HG02970 (cell line): Measurements from ENCODE around the gene NCOA4.
"Not testable (repeated sequence)": the region's sequence is repeated elsewhere in the genome, so short reads cannot be mapped to it uniquely, and the experiment has no call there.

Source experiments
- ATAC-seq: cut with Tn5 transposase; IDR thresholded peaks from one replicate; pipeline ENCODE4 v1.9.1; 2021; ENCODE audit warnings: mild to moderate bottlenecking, moderate library complexity, moderate number of reproducible peaks; ENCODE audit not compliant: unreplicated experiment, low FRiP score

Gene NCOA4

DNA sequence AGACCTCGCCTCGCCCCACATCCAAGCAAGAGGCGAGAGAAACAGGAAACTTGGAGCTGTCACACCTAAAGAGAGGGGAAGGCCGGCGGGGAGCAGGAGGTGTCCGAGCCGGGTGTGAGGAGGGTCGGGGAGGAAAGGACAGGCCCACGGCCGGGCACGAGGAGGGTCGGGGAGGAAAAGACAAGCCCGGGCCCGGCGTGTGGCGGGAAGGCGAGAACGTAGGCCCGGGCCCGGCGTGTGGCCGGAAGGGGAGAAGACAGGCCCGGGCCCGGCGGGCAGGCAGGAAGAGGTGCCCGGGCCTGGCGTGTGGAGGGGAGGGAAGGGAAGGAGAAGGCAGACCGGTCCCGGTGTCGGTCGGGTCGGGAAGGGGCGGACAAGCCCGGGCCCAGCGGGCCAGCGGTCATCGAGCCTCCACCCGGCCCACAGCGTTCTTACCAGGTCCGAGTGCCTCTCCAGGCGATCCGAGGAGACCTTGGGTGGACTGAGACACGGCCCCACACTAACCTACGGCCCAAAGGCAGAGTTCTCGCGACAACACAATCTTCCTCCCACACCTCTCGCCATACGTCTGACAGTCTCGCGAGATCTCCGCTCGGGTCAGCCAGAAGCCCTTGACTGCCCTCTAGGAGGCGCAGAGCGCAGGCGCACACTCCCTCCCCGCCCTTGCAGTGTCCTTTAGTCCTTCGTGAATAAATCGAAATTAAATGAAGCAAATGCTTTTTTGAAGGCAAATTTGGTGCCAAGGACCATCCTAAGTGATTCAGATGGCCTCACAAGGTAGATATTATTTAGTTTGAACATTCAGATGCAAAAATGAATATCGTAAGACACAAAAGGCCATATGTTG lies at the start of gene NCOA4:
Gene NCOA4, minus strand, starts transcription at position 533 of the 847 bp plus-strand sequence. CDS start 13,943 bp downstream, outside the sequence.
- peak; percentile 96 for ATAC-seq

DNA sequence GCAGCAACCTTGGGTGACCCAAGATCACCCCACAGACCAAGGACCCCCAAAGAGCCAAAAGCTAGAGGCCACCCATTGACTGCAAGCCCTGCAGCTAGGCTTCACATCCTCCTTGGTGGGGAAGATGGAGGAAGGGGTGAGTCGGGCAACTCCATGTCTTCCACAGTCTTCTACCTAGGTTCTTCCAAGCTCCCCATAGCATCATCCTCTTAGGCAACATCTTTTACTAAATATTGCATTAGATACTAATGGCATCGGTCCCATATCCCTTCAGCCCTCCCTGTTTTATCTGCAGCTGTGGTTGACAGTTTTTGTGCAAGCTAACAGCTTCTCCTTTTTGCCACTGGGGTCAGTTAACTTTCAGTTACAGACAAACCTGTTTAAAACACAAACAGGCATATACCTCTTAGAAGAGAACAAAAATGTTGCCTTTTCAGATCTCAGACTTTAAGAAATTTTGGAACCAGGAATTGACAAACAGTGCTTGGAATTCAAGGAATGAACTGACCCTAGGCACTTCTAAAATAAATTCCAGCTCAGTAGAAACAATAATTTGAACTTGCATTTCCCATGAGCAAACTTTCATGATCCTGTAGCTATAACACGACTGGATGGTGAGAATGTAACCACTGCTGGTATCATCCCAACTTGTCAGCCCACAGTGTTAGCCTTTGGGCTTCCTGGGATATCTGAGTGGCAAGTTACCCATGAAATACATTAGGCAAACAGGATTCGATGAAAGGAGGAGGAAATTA lies 49.6 kb upstream of the NCOA4 start:
- no peak for ATAC-seq

DNA sequence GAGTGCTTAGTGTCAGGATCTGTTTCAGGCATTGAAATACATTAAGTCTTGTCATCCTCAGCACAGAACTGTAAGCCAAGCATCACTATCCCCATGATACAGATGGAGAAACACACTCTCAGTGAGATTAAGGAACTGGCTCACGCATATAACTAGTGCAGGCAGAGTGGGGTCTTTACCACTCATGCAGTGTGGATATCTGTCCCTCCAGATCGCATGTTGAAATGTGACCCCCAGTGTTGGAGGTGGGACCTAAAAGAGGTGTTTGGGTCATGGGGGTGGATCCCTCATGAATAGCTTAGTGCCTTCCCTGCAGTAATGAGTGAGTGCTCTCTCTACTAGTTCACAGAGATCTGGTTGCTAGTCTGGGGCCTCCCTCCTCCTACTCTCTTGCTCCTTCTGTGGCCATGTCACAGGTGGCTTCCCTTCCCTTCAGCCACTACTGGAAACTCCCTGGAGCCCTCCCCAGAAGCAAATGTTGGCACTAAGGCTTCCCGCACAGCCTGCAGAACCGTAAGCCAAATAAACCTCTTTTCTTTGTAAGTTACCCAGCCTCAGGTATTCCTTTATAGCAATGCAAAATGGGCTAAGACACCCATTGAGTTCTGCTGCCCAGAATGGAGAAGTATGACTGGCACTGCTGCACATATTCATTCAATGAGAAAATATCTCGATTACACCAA lies 47.4 kb upstream of the NCOA4 start:
- no peak for ATAC-seq

DNA sequence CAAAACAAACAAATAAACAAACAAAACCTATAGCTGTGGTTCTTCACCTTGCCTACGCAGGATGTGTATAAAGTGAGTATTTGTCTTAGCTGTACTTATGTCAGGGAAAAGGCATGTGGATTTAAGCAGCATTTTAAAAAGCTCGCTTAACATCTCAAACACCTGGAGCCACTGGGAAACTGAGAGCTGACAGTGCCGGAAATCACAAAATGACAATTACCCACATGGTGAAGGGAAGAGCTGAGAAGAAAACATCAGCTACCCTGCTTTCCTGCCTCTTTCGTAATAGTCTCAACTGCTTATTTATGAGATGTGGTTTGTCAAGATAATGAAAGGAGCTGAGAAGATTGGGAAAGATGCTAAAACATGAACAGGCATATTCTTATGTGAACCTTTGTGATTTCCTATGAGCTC lies 46.7 kb upstream of the NCOA4 start:
- no peak for ATAC-seq

DNA sequence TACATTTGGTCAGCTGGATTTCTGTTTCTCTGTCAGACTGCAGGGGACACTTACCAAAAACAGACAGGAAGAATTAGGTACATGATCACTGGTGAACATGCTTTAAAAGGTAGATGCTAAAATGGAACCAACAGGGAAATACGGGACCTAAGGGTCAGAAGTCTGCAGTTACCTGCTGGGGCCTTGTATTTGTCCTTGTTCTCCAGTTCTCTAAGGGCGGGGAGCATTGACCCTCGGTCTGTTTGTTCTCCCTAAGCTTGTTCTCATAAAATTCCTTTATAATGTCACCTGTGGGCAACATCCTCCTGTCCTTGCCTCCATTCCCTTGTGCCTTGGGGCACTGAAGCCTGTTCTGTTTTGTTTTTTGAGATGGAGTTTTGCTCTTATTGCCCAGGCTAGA lies 45.4 kb upstream of the NCOA4 start:
- no peak for ATAC-seq

DNA sequence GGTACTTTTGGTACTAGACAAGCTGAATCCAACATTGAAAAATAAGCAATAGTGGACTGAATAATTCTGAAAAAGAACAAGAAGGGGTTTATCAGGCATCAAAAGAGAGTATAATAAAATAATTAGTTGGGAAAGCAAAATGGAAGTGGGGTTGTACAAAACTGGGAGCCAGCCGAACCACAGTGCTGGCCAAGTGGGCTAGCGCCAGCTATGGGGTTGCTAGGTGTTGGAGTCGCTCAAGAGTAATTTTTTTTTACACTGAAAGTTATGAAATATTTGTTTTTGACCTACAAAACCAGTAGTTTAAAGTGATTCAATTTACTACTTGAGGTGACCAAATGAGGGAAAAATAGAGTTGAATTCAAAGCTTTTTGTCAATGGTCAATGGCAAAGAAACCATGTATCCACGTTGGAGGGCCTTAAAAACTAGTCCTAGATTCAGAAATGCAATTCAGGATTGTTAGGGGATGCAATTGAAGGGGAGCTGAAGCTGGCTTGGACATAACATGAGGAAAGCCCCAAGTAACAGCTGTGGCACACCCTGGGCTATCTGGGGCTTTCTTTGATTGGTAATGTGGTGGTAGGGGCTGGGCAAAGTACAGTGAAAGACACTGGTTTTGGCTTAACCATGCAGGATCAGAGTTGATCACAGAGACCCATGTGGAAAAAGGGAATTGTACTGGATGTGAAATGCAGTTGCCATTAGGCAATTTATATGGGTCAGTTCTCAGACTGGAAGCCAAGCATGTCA lies 43.9 kb upstream of the NCOA4 start:
- ATAC-seq = no peak

DNA sequence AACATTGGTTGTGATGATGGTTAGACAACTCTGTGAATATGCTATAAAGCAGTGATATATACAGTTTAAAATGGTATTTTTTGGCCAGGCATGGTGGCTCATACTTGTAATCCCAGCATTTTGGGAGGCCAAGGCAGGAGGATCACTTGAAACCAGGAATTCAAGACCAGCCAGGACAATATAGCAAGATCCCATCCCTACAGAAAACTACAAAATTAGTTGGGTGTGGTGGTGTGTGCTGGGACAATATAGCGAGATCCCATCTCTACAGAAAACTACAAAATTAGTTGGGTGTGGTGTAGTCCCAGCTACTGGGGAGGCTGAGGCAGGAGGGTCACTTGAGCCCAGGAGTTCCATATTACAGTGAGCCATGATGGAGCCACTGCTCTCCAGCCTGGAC lies 43.1 kb upstream of the NCOA4 start:
- no peak for ATAC-seq

DNA sequence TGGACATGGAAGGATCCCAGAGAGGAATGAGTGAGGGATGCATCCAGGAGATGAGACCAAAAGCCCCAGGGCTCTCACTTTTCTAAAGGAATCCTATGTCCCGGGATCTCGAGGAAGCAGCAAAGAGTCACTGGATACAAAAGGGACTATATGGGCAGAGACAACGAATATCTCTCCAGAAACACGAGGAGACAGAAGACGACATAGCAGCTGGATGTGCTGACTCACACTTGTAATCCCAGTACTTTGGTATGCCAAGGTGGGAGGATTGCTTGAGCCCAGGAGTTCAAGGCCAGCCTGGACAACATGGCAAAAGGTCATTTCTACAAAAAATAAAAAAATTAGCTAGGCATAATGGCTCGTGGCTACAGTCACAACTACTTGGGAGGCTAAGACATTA lies 40.3 kb upstream of the NCOA4 start:
- ATAC-seq = no peak

DNA sequence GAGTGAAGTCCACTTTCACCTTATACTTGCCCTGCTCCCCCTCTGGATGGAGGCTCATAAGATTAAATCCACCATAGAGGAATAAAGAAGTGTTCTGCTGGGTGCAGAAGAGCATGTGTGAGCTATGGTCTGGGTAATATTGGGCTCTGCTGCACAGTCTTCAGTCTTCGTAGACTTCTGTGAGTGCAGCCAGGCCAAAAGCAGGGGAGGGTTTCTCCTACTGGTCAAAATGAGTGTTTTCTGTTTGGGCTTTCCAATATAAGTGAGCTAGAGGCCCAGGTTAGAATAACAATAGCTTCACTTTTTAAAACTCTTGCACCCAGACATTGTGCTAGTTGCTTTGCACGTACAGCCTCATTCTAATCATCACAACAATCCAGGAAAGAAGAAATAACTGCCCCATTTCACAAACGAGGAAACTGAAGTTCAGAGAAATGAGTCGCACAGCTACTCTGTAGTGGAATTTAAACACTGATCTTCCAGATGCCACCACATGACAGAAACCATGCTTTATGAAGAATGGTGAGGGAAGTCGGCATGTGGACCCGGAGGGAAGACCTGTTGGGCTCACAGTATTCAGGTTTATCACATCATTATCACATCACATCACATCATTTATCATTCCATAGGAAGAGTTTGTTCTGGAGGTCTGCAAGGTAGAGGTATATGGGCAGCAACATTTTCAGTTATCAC lies 39.5 kb upstream of the NCOA4 start:
- no peak for ATAC-seq

DNA sequence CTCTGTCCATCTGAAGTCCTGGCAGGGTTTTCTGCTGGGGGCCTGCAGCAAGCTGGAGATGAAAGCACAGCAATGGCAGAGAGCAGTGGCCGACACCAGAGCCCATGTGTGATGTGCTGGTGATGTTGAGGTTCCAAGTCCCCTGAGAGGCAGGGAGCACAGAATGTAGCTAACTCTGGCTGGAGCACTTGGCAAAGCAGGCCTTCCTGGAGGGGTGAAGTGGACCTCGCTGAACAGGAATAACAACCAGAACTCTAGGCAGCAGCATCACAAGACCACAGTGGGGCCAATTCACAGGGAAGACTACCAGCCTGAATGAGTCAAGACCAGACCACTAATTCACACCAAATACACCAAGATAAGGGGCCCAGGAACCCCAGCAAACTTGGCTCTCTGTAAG lies 38.5 kb upstream of the NCOA4 start:
- no peak for ATAC-seq

DNA sequence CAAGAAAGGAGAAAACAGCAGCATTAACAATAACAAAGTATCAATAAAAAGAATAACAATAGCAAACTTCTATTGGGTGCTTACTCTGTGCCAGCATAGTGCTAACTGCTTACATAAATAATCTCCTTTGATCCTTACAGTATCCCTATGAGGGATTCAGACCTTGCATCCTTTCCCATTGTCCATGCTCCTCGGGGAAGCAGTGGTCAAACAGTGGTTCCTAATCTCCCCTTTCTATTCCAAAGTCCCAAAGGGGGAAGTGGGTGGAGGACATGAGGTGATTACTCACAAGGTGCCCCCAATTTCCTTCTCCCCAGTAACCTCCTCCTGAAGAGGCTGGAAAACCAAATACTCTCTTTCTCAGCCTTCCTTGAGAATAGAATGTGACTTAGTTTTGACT lies 37.7 kb upstream of the NCOA4 start:
- no peak for ATAC-seq

DNA sequence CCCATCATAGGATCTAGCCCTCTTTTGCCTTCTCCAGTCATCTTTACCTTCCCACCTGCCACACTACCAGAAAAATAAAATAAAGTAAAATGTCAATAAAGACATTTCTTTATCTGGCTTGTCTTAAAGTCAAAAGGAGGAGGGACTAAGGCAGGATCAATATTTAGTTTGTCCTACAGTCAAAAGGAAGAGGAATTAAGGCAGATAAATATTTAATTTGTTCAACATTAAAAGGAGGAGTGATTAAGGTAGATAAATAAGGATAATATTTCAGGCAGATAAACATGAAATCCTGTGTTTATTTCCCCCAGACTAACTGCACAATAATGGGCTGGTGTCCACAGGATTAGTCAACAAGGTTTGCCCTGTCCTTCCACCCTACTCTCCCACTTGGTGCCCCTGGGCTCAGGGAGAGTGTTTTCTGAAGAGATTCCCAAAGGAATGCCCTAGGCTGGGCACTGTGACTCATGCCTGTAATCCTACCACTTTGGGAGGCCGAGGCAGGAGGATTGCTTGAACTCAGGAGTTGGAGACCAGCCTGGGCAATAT lies 33.9 kb upstream of the NCOA4 start:
- no peak for ATAC-seq

DNA sequence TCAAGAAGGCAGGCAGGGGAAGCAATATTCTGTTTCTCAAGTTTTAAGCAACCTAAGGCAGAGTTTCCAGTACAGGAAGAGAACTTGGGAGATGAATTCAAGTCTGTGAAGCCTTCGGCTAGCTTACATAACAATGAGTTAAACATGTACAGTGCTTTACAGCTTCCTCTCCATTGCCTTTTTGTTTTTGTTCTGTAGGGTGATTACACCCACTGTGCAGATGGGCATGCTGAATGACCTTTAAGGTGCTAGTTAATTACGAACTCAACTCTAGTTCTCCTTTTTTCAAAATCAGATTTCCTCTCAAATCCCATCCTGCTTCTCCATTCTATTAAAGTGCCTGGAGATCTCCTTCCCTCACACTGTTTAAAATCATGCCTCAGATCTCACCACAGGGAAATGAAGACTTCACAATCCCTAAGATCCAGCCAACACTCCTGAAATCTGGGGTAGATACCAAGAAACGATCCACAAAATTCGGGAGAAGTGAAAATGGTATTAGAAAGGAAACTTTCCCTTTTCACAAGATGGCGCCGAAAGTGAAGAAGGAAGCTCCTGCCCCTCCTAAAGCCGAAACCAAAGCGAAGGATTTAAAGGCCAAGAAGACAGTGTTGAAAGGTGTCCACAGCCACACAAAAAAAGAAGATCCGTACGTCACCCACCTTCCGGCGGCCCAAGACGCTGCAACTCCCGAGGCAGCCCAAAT lies 32.5 kb upstream of the NCOA4 start:
- no peak for ATAC-seq

DNA sequence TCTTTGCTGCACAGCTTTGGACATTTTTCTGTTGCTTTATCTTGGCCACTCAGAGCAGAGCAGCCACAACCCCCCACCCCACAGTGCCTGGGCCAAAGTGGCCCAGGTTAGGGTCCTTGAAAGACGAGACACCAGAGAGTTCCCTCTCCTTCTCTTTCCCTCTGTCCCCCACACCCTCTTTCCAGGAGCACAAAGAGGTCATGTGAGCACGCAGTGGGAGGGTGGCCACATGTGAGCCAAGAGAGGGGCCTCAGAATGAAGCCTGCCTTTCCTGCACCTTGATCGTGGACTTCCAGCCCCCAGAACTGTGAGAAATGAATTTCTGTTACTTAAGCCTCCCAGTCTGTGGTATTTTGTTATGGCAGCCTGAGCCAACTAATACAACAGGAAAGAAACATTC lies 30.3 kb upstream of the NCOA4 start:
- no peak for ATAC-seq

DNA sequence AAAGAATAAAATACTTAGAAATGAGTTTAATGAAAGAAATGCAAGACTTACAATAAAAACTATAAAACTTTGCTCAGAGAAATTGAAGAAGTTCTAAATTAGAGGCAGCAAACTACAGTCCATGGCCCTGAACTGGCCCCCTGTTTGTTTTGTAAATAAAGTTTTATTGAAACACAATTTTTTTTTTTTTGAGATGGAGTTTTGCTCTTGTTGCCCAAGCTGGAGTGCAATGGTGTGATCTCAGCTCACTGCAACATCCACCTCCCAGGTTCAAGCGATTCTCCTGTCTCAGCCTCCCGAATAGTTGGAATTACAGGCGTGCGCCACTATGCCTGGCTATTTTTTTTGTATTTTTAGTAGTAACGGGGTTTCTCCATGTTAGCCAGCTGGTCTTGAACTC lies 27.5 kb upstream of the NCOA4 start:
- not testable (repeated sequence) for ATAC-seq

DNA sequence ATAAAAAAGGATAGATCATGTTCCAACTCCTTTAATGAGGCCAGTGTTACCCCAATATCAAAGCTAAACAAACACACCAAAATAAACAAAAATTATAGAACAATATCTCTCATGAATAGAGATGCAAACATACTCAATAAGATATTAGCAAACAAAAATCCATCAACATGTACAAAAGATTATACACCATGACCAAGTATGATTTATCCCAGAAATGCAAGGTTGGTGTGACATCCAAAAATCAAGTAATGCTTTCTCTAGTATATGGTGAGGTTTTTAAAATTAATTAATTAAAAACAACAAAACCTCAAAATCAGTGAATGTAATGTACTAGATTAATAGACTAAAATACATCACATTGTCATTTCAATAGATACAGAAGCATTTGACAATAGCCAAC lies 26.6 kb upstream of the NCOA4 start:
- no peak for ATAC-seq

DNA sequence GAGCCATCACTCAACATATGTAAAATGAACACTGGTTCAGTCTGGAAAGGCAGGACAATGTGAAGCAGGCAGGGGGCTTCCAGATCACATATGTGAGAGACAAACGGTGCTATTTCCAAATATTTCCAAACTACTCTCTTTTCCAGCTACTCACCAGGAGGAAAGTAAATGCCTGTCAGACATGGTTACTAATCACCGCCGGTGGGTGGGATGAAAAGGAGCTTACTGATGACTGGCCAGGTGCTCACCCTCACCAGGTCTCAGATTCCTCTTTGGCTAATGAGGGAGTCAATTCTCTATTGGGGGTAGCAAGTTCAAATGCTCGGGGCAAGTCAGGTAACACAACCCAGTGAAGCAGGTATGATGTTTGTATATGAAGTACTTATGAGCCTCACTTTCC lies 25.3 kb upstream of the NCOA4 start:
- ATAC-seq = no peak

DNA sequence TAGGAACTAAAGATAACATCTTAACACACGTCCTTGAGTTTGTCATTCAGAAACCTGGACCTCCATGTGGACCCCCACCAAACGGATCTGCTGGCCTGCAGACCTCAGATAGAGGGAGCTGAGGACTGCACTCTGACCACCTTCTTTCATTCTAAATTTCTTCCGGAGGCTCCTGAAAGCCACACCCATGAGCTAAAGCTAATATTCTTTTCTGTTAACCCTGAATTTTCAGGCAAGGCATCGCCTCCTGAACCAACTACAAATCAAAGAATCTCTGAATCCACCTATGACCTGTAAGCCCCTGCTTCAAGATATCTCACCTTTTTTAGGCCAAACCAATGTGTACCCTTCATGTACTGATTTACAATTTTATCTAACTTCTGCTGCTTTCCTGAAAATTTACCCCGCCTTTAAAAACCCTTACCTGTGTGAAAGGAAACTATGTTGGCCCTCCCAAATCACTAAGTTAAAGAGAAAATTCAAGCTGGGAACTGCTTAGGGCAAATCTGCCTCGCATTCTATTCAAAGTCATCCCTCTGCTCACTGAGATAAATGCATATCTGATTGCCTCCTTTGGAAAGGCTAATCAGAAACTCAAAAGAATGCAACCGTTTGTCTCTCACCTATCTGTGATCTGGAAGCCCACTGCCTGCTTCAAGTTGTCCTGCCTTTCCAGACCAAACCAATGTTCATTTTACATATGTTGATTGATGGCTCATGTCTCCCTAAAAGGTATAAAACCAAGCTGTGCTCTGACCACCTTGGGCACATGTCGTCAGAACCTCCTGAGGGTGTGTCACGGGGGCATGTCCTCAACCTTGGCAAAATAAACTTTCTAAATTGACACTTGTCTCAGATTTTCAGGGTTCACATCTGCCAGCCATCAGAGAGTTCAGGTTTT lies 23.4 kb upstream of the NCOA4 start:
- no peak for ATAC-seq
